Activated CD8-positive, alpha-beta memory T cell treated with anti-CD3 and anti-CD28 coated beads, Interleukin-2, amount 10 ng/mL, durations not matched to agents 7 days and 5 days (primary cell): ENCODE measurements around the gene EXOC4. TPM values are rescaled to one million over a fixed set of nuclear protein-coding genes. Genes with fewer than 3 reads are reported as not detected.
"Not testable (repeated sequence)": the region's sequence is repeated elsewhere in the genome, so short reads cannot be mapped to it uniquely, and the experiment has no call there.

Experiments
- ATAC-seq: fragments of 150-1000 bp; cut with Tn5 transposase; one replicate; pipeline ENCODE4 v1.10.0; 2021; ENCODE audit warnings: moderate library complexity
- CTCF ChIA-PET: fragments of 350-600 bp; sonication (Branson Sonifier 250); formaldehyde crosslinking; loops from one replicate; lab custom pipeline; 2021; ENCODE audit warnings: antibody characterized with exemption; lab: Charles Lee
- DNase-seq: peaks from one replicate; pipeline ENCODE4 v3.0.0-alpha.2; 2020
- H3K27ac Mint-ChIP-seq: one replicate; pipeline ENCODE4 v1.8.0; 2021; ENCODE audit warnings: mild to moderate bottlenecking, mixed read lengths
- H3K27me3 Mint-ChIP-seq: one replicate; pipeline ENCODE4 v1.8.0; 2021; ENCODE audit warnings: mixed read lengths
- H3K36me3 Mint-ChIP-seq: one replicate; pipeline ENCODE4 v1.8.0; 2021; ENCODE audit warnings: mild to moderate bottlenecking, mixed read lengths
- H3K4me1 Mint-ChIP-seq: one replicate; pipeline ENCODE4 v1.8.0; 2021; ENCODE audit warnings: mixed read lengths
- H3K4me3 Mint-ChIP-seq: one replicate; pipeline ENCODE4 v1.8.0; 2021; ENCODE audit warnings: mild to moderate bottlenecking, moderate library complexity, mixed read lengths
- H3K9me3 Mint-ChIP-seq: one replicate; pipeline ENCODE4 v1.8.0; 2022; ENCODE audit warnings: low read depth, mixed read lengths
- total RNA-seq, 2 experiments: library from RNA; stranded (reverse); gene quantifications; one replicate each; pipeline ENCODE4 v1.2.3, GENCODE V29; 2021

EXOC4 gene
- total RNA-seq, 2 experiments from 2014 or later, result 68.6 to 88.3 TPM

GRCh38 chr7:133779538-133779937, 526.7 kb downstream of the EXOC4 start:
- DNase-seq, H3K4me3 Mint-ChIP-seq, H3K27me3 Mint-ChIP-seq, H3K27ac Mint-ChIP-seq, ATAC-seq, H3K9me3 Mint-ChIP-seq, CTCF ChIA-PET: not testable (repeated sequence)
- Mint-ChIP-seq H3K36me3 (peaks cover 12% of the 10 kb centered on the region), H3K4me1 (peaks cover 12% of the 10 kb centered on the region)

GRCh38 chr7:133780912-133781311, 528.0 kb downstream of the EXOC4 start:
- H3K4me1 Mint-ChIP-seq, result peaks cover 12% of the 10 kb centered on the region
- no peaks in the 10 kb centered on the region for H3K27me3 Mint-ChIP-seq
- no peak overlapping the region for H3K27ac Mint-ChIP-seq
- H3K36me3 Mint-ChIP-seq, result peaks cover 12% of the 10 kb centered on the region
- DNase-seq (no peak), ATAC-seq (no peak)
- CTCF ChIA-PET, result no interaction called here
- H3K4me3 Mint-ChIP-seq, result no peak overlapping the region
- H3K9me3 Mint-ChIP-seq, result peaks cover 2% of the 10 kb centered on the region

GRCh38 chr7:133781486-133782090, 528.7 kb downstream of the EXOC4 start:
- Mint-ChIP-seq H3K9me3 (peaks cover 2% of the 10 kb centered on the region), H3K27ac (no peak overlapping the region), H3K27me3 (no peaks in the 10 kb centered on the region), H3K4me1 (peaks cover 12% of the 10 kb centered on the region), H3K4me3 (no peak overlapping the region), H3K36me3 (peaks cover 12% of the 10 kb centered on the region)
- DNase-seq (no peak), ATAC-seq (no peak)
- CTCF ChIA-PET, result no interaction called here

GRCh38 chr7:133782470-133782869, 529.6 kb downstream of the EXOC4 start:
- Mint-ChIP-seq H3K4me3 (no peak overlapping the region), H3K4me1 (peaks cover 10% of the 10 kb centered on the region), H3K9me3 (peaks cover 2% of the 10 kb centered on the region), H3K36me3 (peaks cover 8% of the 10 kb centered on the region), H3K27me3 (no peaks in the 10 kb centered on the region), H3K27ac (no peak overlapping the region)
- no peak for DNase-seq
- CTCF ChIA-PET, result no interaction called here
- ATAC-seq, result no peak

- H3K27me3 Mint-ChIP-seq, result no peaks in the 10 kb centered on the region
- no peak for ATAC-seq
- CTCF ChIA-PET, result no interaction called here
- DNase-seq, result no peak
- no peak overlapping the region for H3K27ac Mint-ChIP-seq
- H3K4me1 Mint-ChIP-seq, result peaks cover 4% of the 10 kb centered on the region
- H3K36me3 Mint-ChIP-seq, result peaks cover 7% of the 10 kb centered on the region
- H3K9me3 Mint-ChIP-seq, result peaks cover 2% of the 10 kb centered on the region
- no peak overlapping the region for H3K4me3 Mint-ChIP-seq
These were observed 530.4 kb downstream of the EXOC4 start for GRCh38 chr7:133783276-133783675.

- Mint-ChIP-seq H3K36me3 (peaks cover 2% of the 10 kb centered on the region), H3K4me1 (no peaks in the 10 kb centered on the region), H3K9me3 (peaks cover 2% of the 10 kb centered on the region), H3K27me3 (no peaks in the 10 kb centered on the region), H3K27ac (no peak overlapping the region), H3K4me3 (no peak overlapping the region)
- DNase-seq, result no peak
- no peak for ATAC-seq
- CTCF ChIA-PET, result no interaction called here
These were observed 531.7 kb downstream of the EXOC4 start for GRCh38 chr7:133784486-133785001.

- CTCF ChIA-PET, result no interaction called here
- Mint-ChIP-seq H3K4me1 (no peaks in the 10 kb centered on the region), H3K27me3 (no peaks in the 10 kb centered on the region), H3K4me3 (no peak overlapping the region), H3K9me3 (no peaks in the 10 kb centered on the region), H3K27ac (no peak overlapping the region), H3K36me3 (no peaks in the 10 kb centered on the region)
- ATAC-seq (no peak), DNase-seq (no peak)
These were observed 533.6 kb downstream of the EXOC4 start for GRCh38 chr7:133786401-133786937.

- peaks cover 3% of the 10 kb centered on the region for H3K36me3 Mint-ChIP-seq
- CTCF ChIA-PET, result no interaction called here
These were observed 537.1 kb downstream of the EXOC4 start for GRCh38 chr7:133789974-133790373.

GRCh38 chr7:133790911-133791310, 538.0 kb downstream of the EXOC4 start:
- Mint-ChIP-seq H3K27me3 (no peaks in the 10 kb centered on the region), H3K4me3 (no peak overlapping the region), H3K27ac (no peak overlapping the region), H3K4me1 (no peaks in the 10 kb centered on the region), H3K36me3 (peaks cover 3% of the 10 kb centered on the region), H3K9me3 (no peaks in the 10 kb centered on the region)
- DNase-seq (no peak), ATAC-seq (no peak)
- CTCF ChIA-PET, result no interaction called here

More at GRCh38 chr7:133789974-133790373, 537.1 kb downstream of the EXOC4 start:
- no peak for DNase-seq
- H3K4me3 Mint-ChIP-seq, result no peak overlapping the region
- H3K4me1 Mint-ChIP-seq, result no peaks in the 10 kb centered on the region
- no peaks in the 10 kb centered on the region for H3K27me3 Mint-ChIP-seq
- no peak overlapping the region for H3K27ac Mint-ChIP-seq
- no peak for ATAC-seq
- no peaks in the 10 kb centered on the region for H3K9me3 Mint-ChIP-seq

GRCh38 chr7:133794479-133794878, 541.6 kb downstream of the EXOC4 start:
- CTCF ChIA-PET, result no interaction called here
- ATAC-seq, result no peak
- Mint-ChIP-seq H3K4me3 (no peak overlapping the region), H3K27me3 (no peaks in the 10 kb centered on the region), H3K4me1 (no peaks in the 10 kb centered on the region), H3K36me3 (peaks cover 3% of the 10 kb centered on the region), H3K27ac (no peak overlapping the region), H3K9me3 (no peaks in the 10 kb centered on the region)
- no peak for DNase-seq

- no peaks in the 10 kb centered on the region for H3K9me3 Mint-ChIP-seq
- H3K27me3 Mint-ChIP-seq, result no peaks in the 10 kb centered on the region
- no peak for ATAC-seq
- peaks cover 3% of the 10 kb centered on the region for H3K36me3 Mint-ChIP-seq
- no peak overlapping the region for H3K27ac Mint-ChIP-seq
- H3K4me3 Mint-ChIP-seq, result no peak overlapping the region
- H3K4me1 Mint-ChIP-seq, result no peaks in the 10 kb centered on the region
- no peak for DNase-seq
- CTCF ChIA-PET, result no interaction called here
These were observed 542.3 kb downstream of the EXOC4 start for GRCh38 chr7:133795068-133795665.

GRCh38 chr7:133796782-133797745, 544.2 kb downstream of the EXOC4 start:
- CTCF ChIA-PET, result no interaction called here
- Mint-ChIP-seq H3K27me3 (no peaks in the 10 kb centered on the region), H3K27ac (no peak overlapping the region)

GRCh38 chr7:133797818-133798520, 545.1 kb downstream of the EXOC4 start:
- CTCF ChIA-PET, result no interaction called here
- H3K9me3 Mint-ChIP-seq, result no peaks in the 10 kb centered on the region
- no peaks in the 10 kb centered on the region for H3K4me1 Mint-ChIP-seq
- no peak overlapping the region for H3K4me3 Mint-ChIP-seq
- H3K27ac Mint-ChIP-seq, result no peak overlapping the region
- H3K27me3 Mint-ChIP-seq, result no peaks in the 10 kb centered on the region
- peaks cover 3% of the 10 kb centered on the region for H3K36me3 Mint-ChIP-seq
- DNase-seq (no peak), ATAC-seq (no peak)

More at GRCh38 chr7:133796782-133797745, 544.2 kb downstream of the EXOC4 start:
- DNase-seq, result no peak
- H3K36me3 Mint-ChIP-seq, result peaks cover 3% of the 10 kb centered on the region
- H3K4me1 Mint-ChIP-seq, result no peaks in the 10 kb centered on the region
- H3K4me3 Mint-ChIP-seq, result no peak overlapping the region
- ATAC-seq, result no peak
- no peaks in the 10 kb centered on the region for H3K9me3 Mint-ChIP-seq
